Loucy (cell line): Measurements from ENCODE around the gene ZSWIM7.

Experiments
- CTCF ChIP-seq: fragments of 200-600 bp; sonication (generic); conservative IDR thresholded peaks from 2 replicates; pipeline ENCODE4 v1.5.1; 2014; ENCODE audit warnings: mild to moderate bottlenecking, antibody characterized with exemption, low read length
- EZH2phosphoT487 ChIP-seq: fragments of 200-600 bp; IDR thresholded peaks from 2 replicates; pipeline ENCODE4 v1.6.1; 2018; ENCODE audit warnings: antibody characterized with exemption, mild to moderate bottlenecking, moderate library complexity, borderline replicate concordance

DNA sequence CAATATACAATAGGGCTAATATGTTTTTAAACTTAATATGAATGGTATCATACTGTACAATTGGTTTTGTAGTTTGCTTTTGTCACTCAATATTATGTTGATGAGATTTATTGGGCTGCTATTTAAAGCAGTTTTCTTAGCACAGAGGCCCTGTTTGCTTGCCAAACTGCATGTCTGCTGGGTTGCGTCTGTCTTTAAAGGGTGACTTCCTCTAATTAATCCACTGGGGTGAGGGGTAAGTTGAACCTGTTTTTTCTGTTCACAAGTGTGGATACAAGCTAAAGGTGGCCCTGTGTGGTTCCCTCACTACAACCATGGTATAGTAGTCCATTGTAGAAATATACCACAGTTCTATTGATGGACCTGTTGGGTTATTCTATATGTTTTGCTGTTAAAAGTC lies 19.8 kb upstream of the ZSWIM7 start:
- TF ChIP-seq CTCF (no peak), EZH2phosphoT487 (no peak)
